ENCODE data around the gene SNTA1. TPM values are rescaled to one million over a fixed set of nuclear protein-coding genes. Genes with fewer than 3 reads are reported as not detected.
A peak's percentile ranks its signal among the peaks of the same experiment; 100 is the strongest.

Gene SNTA1
- total and polyA plus RNA-seq, 2 of the 13 experiments (the other 11 are each of a cell fraction or from before 2014, with no cell fraction given): 16.4 to 18.3 TPM

DNA sequence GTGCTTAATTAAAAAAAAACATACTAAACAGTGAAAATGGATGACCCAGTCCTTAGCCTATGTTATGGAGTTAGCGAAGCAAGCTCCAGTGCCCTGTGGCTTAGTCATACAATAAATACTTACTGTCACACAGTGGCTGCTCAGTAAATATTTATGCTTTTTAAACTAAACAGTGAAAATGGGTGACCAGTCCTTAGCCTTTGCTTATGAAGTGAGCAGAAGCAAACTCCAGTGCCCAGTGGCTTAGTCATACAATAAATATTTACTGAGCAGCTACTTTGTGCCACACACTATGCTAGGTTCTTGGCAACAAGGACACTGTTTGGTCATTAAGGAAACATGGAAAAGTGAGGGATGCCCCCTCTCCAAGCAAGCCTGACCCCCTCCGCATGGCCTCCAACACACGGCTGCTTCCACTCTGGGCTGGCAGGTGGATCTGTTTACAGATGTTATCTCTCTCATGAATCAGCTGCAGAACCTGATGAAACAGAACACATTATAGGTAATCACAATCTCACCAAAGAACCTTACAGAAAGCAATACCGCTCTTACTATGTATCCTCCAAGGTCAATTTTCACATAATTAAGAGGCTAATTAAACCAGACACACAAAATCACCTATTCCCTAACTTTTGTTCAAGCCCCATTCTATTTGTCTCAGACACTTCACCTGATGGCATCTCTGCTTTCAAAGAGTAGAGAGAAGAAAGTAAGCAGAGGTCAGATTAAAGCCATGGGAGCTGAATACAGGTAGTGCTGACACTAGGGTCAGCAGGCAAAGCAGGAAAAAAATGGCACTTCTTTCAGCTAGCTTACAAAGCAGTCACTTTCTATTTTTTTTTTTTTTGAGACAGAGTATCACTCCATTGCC lies 69.6 kb downstream of the SNTA1 start (continued):
- peak; percentile 100 for TF ChIP-seq ZBTB3 (CRISPR knock-in tag; IDR thresholded peaks at IDR 0.05; ENCODE audit: borderline replicate concordance, low read depth)
- TF ChIP-seq, protein P1, sequence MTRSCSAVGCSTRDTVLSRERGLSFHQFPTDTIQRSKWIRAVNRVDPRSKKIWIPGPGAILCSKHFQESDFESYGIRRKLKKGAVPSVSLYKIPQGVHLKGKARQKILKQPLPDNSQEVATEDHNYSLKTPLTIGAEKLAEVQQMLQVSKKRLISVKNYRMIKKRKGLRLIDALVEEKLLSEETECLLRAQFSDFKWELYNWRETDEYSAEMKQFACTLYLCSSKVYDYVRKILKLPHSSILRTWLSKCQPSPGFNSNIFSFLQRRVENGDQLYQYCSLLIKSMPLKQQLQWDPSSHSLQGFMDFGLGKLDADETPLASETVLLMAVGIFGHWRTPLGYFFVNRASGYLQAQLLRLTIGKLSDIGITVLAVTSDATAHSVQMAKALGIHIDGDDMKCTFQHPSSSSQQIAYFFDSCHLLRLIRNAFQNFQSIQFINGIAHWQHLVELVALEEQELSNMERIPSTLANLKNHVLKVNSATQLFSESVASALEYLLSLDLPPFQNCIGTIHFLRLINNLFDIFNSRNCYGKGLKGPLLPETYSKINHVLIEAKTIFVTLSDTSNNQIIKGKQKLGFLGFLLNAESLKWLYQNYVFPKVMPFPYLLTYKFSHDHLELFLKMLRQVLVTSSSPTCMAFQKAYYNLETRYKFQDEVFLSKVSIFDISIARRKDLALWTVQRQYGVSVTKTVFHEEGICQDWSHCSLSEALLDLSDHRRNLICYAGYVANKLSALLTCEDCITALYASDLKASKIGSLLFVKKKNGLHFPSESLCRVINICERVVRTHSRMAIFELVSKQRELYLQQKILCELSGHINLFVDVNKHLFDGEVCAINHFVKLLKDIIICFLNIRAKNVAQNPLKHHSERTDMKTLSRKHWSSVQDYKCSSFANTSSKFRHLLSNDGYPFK (CRISPR knock-in tag; IDR thresholded peaks at IDR 0.05; ENCODE audit: borderline replicate concordance): peak; percentile 30; the same call in 1 of the 2 replicates
- no peak; the same call in 1 of the 2 replicates for TF ChIP-seq ADNP (CRISPR knock-in tag; IDR thresholded peaks at IDR 0.05)
- TF ChIP-seq IKZF4 (CRISPR knock-in tag; IDR thresholded peaks at IDR 0.05; ENCODE audit: borderline replicate concordance, low read depth, not compliant biosample characterization): no peak
- no peak for TF ChIP-seq HNRNPK (IDR thresholded peaks at IDR 0.05; ENCODE audit: low read depth, low read length, poor library complexity, severe bottlenecking)
- TF ChIP-seq ZSCAN29 (CRISPR knock-in tag; conservative IDR thresholded peaks at IDR 0.05): no peak
- no peak for TF ChIP-seq ZBTB8A (CRISPR knock-in tag; IDR thresholded peaks at IDR 0.05; ENCODE audit: borderline replicate concordance, low read depth)
- TF ChIP-seq, protein P2, sequence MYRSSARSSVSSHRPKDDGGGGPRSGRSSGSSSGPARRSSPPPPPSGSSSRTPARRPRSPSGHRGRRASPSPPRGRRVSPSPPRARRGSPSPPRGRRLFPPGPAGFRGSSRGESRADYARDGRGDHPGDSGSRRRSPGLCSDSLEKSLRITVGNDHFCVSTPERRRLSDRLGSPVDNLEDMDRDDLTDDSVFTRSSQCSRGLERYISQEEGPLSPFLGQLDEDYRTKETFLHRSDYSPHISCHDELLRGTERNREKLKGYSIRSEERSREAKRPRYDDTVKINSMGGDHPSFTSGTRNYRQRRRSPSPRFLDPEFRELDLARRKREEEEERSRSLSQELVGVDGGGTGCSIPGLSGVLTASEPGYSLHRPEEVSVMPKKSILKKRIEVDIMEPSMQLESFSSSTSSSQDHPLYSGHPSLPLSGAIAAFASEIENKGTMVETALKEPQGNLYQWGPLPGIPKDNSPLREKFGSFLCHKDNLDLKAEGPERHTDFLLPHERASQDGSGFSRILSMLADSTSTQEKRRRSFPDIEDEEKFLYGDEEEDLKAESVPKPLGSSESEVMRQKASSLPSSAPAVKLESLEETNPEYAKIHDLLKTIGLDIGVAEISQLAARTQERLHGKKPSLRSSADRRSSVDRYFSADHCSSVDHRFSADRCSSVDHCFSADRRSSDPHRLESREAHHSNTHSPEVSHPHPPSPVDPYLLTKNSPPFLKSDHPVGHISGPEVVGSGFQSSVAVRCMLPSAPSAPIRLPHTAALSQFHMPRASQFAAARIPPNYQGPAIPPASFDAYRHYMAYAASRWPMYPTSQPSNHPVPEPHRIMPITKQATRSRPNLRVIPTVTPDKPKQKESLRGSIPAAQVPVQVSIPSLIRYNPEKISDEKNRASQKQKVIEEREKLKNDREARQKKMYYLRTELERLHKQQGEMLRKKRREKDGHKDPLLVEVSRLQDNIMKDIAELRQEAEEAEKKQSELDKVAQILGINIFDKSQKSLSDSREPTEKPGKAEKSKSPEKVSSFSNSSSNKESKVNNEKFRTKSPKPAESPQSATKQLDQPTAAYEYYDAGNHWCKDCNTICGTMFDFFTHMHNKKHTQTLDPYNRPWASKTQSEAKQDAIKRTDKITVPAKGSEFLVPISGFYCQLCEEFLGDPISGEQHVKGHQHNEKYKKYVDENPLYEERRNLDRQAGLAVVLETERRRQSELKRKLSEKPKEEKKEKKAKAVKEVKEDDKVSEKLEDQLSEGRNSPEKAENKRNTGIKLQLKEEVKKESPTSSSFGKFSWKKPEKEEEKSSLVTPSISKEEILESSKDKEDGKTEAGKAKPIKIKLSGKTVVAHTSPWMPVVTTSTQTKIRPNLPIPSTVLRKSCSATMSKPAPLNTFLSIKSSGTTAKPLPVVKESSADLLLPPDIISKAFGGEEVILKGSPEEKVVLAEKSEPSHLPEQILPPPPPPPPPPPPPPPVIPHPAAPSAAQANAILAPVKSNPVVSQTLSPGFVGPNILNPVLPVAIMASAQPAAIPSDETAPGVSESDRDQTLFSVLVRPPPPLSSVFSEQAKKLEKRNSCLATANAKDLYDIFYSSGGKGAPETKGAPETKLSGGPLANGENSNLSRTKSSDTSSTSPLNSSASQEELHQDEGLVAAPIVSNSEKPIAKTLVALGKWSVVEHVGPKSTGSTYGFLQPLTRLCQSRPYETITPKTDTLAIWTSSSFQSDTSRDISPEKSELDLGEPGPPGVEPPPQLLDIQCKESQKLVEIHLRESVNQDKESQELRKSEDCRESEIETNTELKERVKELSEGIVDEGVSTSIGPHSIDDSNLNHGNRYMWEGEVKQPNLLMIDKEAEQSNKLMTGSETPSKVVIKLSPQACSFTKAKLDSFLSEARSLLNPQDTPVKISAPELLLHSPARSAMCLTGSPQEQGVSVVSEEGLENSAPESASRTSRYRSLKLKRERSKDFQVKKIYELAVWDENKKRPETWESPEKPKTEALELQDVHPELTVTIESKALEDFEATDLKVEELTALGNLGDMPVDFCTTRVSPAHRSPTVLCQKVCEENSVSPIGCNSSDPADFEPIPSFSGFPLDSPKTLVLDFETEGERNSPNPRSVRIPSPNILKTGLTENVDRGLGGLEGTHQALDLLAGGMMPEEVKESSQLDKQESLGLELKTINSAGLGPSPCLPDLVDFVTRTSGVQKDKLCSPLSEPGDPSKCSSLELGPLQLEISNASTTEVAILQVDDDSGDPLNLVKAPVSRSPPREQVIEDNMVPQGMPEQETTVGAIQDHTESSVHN (CRISPR knock-in tag; IDR thresholded peaks at IDR 0.05): peak; percentile 72; the same call in 1 of the 2 replicates
- no peak for TF ChIP-seq ZNF329 (CRISPR knock-in tag; IDR thresholded peaks at IDR 0.05; ENCODE audit: low read depth)
- TF ChIP-seq, protein P3, sequence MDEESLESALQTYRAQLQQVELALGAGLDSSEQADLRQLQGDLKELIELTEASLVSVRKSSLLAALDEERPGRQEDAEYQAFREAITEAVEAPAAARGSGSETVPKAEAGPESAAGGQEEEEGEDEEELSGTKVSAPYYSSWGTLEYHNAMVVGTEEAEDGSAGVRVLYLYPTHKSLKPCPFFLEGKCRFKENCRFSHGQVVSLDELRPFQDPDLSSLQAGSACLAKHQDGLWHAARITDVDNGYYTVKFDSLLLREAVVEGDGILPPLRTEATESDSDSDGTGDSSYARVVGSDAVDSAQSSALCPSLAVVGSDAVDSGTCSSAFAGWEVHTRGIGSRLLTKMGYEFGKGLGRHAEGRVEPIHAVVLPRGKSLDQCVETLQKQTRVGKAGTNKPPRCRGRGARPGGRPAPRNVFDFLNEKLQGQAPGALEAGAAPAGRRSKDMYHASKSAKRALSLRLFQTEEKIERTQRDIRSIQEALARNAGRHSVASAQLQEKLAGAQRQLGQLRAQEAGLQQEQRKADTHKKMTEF (CRISPR knock-in tag; IDR thresholded peaks at IDR 0.05): peak; percentile 100
- TF ChIP-seq HOXA3 (CRISPR knock-in tag; IDR thresholded peaks at IDR 0.05): peak; percentile 82; the same call in 1 of the 2 replicates
- peak; percentile 88 for TF ChIP-seq MXD4 (CRISPR knock-in tag; IDR thresholded peaks at IDR 0.05)
- TF ChIP-seq POLR2AphosphoS5 (IDR thresholded peaks at IDR 0.05; ENCODE audit: low read depth, low read length): no peak
- no peak for TF ChIP-seq ZNF883 (CRISPR knock-in tag; IDR thresholded peaks at IDR 0.05; ENCODE audit: not compliant biosample characterization)
- TF ChIP-seq ZNF7 (CRISPR knock-in tag; IDR thresholded peaks at IDR 0.05): peak; percentile 47; the same call in 1 of the 2 replicates
